Liver (tissue), 2 donors: ENCODE measurements around the gene COQ9.

Experiments used
- FOXA1 ChIP-seq: IDR thresholded peaks from 2 replicates; pipeline ENCODE4 v1.6.1; 2016; ENCODE audit warnings: antibody characterized with exemption
- HNF4A ChIP-seq, 2 donors: conservative IDR thresholded peaks; 2 replicates each; pipeline ENCODE4 v1.6.1; 2016; ENCODE audit warnings: antibody characterized with exemption in 2 of 2, mild to moderate bottlenecking in 2 of 2
- NR2F2 ChIP-seq: IDR thresholded peaks from 2 replicates; pipeline ENCODE4 v1.6.1; 2016; ENCODE audit warnings: antibody characterized with exemption
- RAD21 ChIP-seq, 2 donors: IDR thresholded peaks; 2 replicates each; pipeline ENCODE4 v1.6.1; 2016; ENCODE audit warnings: antibody characterized with exemption in 2 of 2, mild to moderate bottlenecking in 2 of 2
- TAF1 ChIP-seq: conservative IDR thresholded peaks from 2 replicates; pipeline ENCODE4 v1.6.1; 2016; ENCODE audit warnings: antibody characterized with exemption, mild to moderate bottlenecking
- TF ChIP-seq, protein P1 (sequence below): IDR thresholded peaks from 2 replicates; pipeline ENCODE4 v1.6.1; 2016; ENCODE audit warnings: antibody characterized with exemption
- TF ChIP-seq, protein P2 (sequence below): IDR thresholded peaks from 2 replicates; pipeline ENCODE4 v1.6.1; 2016; ENCODE audit warnings: antibody characterized with exemption
- donor health status: healthy.

DNA sequence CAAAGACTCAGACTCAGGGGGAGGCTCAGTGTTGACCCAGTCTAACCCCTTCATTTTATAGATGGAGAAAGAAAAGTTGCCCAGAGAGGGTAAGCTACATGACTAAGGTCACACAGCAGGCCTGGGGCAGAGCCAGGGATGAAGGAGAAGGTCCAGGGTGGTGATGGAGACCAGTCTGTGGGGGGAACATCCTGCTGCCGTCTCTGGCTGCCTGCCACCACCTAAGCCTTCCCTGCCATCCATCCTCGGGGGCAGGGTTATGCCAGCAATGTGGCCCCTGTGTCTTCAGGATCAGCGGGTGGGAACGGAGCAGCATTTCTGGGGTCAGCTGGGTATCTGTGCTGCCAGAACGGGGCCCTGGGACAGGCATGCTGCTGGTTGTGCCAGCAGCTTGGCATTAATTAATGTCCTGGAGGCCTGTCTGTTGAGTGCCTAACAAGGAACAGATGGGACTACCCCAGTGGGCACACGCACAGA is 33.5 kb downstream of the COQ9 start:
- TF ChIP-seq, protein P1, sequence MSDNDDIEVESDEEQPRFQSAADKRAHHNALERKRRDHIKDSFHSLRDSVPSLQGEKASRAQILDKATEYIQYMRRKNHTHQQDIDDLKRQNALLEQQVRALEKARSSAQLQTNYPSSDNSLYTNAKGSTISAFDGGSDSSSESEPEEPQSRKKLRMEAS: no peak
- TF ChIP-seq, protein P2, sequence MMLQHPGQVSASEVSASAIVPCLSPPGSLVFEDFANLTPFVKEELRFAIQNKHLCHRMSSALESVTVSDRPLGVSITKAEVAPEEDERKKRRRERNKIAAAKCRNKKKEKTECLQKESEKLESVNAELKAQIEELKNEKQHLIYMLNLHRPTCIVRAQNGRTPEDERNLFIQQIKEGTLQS: no peak
- no peak for TF ChIP-seq TAF1
- no peak for TF ChIP-seq NR2F2
- no peak for TF ChIP-seq RAD21 (IDR thresholded peaks at IDR 0.05)
- TF ChIP-seq FOXA1: no peak
- no peak for TF ChIP-seq HNF4A (conservative IDR thresholded peaks at IDR 0.05)
